A673 (cell line): ENCODE results near the gene PATJ. TPM values are rescaled to one million over a fixed set of nuclear protein-coding genes. Genes with fewer than 3 reads are reported as not detected.

Experiments
- BruUV-seq: library from RNA; stranded (reverse); fragments of 400-500 nt; replicated peaks from 2 replicates; lab custom pipeline; 2021; lab: Mats Ljungman, UMichigan
- CTCF ChIA-PET: fragments of 300-600 bp; sonication (Branson Sonifier 250); formaldehyde crosslinking; loops from one replicate; lab custom pipeline; 2022; ENCODE audit warnings: antibody characterized with exemption; lab: Charles Lee
- POLR2A ChIA-PET: fragments of 300-600 bp; sonication (Branson Sonifier 250); formaldehyde crosslinking; loops from one replicate; lab custom pipeline; 2022; ENCODE audit warnings: antibody characterized with exemption; ENCODE audit not compliant: low non-redundant PET; lab: Charles Lee
- DNase-seq: peaks from one replicate; pipeline ENCODE4 v3.0.0-alpha.2; 2015; ENCODE audit warnings: low spot score
- H3K27ac ChIP-seq: fragments of 200-600 bp; sonication (generic); 2 replicates; pipeline ENCODE4 v1.5.1; 2016; ENCODE audit warnings: mixed run types, low read depth, mild to moderate bottlenecking, mixed read lengths, antibody characterized with exemption, low read length; ENCODE audit not compliant: poor library complexity, severe bottlenecking
- H3K27me3 ChIP-seq: fragments of 200-600 bp; sonication (generic); replicated peaks from 2 replicates; pipeline ENCODE4 v1.6.1; 2017; ENCODE audit warnings: mixed run types, low read depth, mild to moderate bottlenecking, mixed read lengths, antibody characterized with exemption, low read length; ENCODE audit not compliant: insufficient read depth, poor library complexity
- H3K36me3 ChIP-seq: fragments of 200-600 bp; sonication (generic); 2 replicates; pipeline ENCODE4 v1.6.1; 2016; ENCODE audit warnings: mixed run types, mild to moderate bottlenecking, mixed read lengths, antibody characterized with exemption, low read length; ENCODE audit not compliant: insufficient read depth, poor library complexity, severe bottlenecking
- H3K4me1 ChIP-seq: fragments of 200-600 bp; sonication (generic); 2 replicates; pipeline ENCODE4 v1.6.1; 2017; ENCODE audit warnings: mixed run types, mild to moderate bottlenecking, mixed read lengths, antibody characterized with exemption, low read length; ENCODE audit not compliant: insufficient read depth, poor library complexity, severe bottlenecking
- H3K4me3 ChIP-seq: fragments of 200-600 bp; sonication (generic); 2 replicates; pipeline ENCODE4 v1.5.1; 2016; ENCODE audit warnings: low read depth, mixed run types, mild to moderate bottlenecking, mixed read lengths, low read length; ENCODE audit not compliant: poor library complexity, severe bottlenecking
- H3K9me3 ChIP-seq: fragments of 200-600 bp; sonication (generic); 2 replicates; pipeline ENCODE4 v1.6.1; 2016; ENCODE audit warnings: mixed run types, low read depth, mild to moderate bottlenecking, mixed read lengths, antibody characterized with exemption, low read length; ENCODE audit not compliant: poor library complexity, severe bottlenecking
- EZH2 ChIP-seq: fragments of 200-600 bp; sonication (generic); IDR thresholded peaks from 2 replicates; pipeline ENCODE4 v1.6.1; 2017; ENCODE audit warnings: borderline replicate concordance, low read depth, mild to moderate bottlenecking, mixed read lengths, antibody characterized with exemption, low read length; ENCODE audit not compliant: poor library complexity, severe bottlenecking
- intact Hi-C: fragments of 100-400 bp; cut with micrococcal nuclease; formaldehyde crosslinking; loops from one replicate; pipeline ENCODE4 v1.10.0; 2022; ENCODE audit not compliant: unreplicated experiment
- total RNA-seq: library from RNA; stranded (reverse); gene quantifications from 2 replicates; pipeline ENCODE4 v1.2.3, GENCODE V29; 2021
- TF ChIP-seq, protein P1 (sequence below): fragments of 300-800, 200-600 bp; sonication (generic); conservative IDR thresholded peaks from 2 replicates; pipeline ENCODE4 v1.5.1; 2017; ENCODE audit warnings: low read depth, mild to moderate bottlenecking, antibody characterized with exemption, low read length, moderate library complexity, mixed read lengths

Gene PATJ
- total RNA-seq, 1 experiment from 2014 or later = 6.6 TPM

DNA sequence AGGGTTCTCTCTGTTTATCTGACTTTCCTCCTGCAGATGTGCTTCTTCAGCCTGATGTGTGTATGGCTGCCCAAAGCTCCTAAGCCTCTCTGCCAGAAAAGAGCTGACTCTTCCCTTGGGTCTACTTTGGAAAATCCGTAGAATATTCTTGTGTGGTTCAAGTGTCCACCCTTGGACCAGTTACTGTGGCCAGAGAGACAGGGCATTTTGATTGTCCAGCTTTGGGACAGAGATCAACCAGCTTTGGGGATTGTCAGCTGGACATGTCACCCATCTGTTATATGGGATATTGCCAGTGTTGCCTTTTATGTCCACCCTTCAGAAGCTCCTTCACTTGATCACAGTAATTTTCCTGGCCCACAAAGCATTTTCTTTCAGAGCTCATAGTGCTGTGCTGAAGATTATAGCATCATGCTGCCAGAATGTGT, 326.1 kb downstream of the PATJ start:
- H3K4me3 ChIP-seq = no peak overlapping the region
- no peak overlapping the region for H3K27ac ChIP-seq
- H3K9me3 ChIP-seq = no peaks in the 10 kb centered on the region
- no peaks in the 10 kb centered on the region for H3K27me3 ChIP-seq
- H3K4me1 ChIP-seq = peaks cover 5% of the 10 kb centered on the region
- POLR2A ChIA-PET = no interaction called here
- TF ChIP-seq EZH2 = no peak
- TF ChIP-seq, protein P1, sequence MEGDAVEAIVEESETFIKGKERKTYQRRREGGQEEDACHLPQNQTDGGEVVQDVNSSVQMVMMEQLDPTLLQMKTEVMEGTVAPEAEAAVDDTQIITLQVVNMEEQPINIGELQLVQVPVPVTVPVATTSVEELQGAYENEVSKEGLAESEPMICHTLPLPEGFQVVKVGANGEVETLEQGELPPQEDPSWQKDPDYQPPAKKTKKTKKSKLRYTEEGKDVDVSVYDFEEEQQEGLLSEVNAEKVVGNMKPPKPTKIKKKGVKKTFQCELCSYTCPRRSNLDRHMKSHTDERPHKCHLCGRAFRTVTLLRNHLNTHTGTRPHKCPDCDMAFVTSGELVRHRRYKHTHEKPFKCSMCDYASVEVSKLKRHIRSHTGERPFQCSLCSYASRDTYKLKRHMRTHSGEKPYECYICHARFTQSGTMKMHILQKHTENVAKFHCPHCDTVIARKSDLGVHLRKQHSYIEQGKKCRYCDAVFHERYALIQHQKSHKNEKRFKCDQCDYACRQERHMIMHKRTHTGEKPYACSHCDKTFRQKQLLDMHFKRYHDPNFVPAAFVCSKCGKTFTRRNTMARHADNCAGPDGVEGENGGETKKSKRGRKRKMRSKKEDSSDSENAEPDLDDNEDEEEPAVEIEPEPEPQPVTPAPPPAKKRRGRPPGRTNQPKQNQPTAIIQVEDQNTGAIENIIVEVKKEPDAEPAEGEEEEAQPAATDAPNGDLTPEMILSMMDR = no peak
- CTCF ChIA-PET = interaction anchor here (0.5 kb wide), 1 partner anchor 117 kb away, joined by 6 read pairs; no protein-coding TSS in a partner anchor
- intact Hi-C loops = loop anchor here (5.0 kb wide), 1 partner anchor 211 kb away; no protein-coding TSS in a partner anchor
- no TSS peak for BruUV-seq
- DNase-seq = no peak
- no peaks in the 10 kb centered on the region for H3K36me3 ChIP-seq

DNA sequence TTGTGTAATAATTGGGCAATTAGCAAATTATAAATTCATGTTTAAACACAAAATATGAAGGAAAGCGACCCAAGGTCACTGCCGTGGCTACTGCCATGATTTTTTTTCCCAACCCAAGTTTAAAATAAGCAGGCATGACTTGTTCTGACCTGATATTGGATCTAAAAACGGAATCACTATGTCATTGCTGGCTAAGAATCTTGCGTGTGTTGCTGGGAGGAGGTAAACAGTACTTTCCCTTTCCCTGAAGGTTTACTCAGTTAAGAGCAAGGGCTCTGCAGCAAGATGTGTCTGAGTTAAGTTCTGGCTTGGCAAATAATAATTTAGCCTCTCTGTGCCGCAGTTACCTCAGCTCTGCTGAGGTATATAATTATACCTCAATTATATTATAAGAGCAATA, 326.7 kb downstream of the PATJ start:
- CTCF ChIA-PET = interaction anchor here (0.5 kb wide), 1 partner anchor 117 kb away, joined by 6 read pairs; no protein-coding TSS in a partner anchor
- Histone ChIP-seq H3K4me1 (peaks cover 5% of the 10 kb centered on the region), H3K4me3 (no peak overlapping the region), H3K27ac (no peak overlapping the region), H3K36me3 (no peaks in the 10 kb centered on the region), H3K27me3 (no peaks in the 10 kb centered on the region), H3K9me3 (no peaks in the 10 kb centered on the region)
- POLR2A ChIA-PET = no interaction called here
- BruUV-seq = no TSS peak
- no peak for TF ChIP-seq EZH2
- TF ChIP-seq, protein P1 = no peak
- intact Hi-C loops = loop anchor here (5.0 kb wide), 1 partner anchor 212 kb away; no protein-coding TSS in a partner anchor
- no peak for DNase-seq

DNA sequence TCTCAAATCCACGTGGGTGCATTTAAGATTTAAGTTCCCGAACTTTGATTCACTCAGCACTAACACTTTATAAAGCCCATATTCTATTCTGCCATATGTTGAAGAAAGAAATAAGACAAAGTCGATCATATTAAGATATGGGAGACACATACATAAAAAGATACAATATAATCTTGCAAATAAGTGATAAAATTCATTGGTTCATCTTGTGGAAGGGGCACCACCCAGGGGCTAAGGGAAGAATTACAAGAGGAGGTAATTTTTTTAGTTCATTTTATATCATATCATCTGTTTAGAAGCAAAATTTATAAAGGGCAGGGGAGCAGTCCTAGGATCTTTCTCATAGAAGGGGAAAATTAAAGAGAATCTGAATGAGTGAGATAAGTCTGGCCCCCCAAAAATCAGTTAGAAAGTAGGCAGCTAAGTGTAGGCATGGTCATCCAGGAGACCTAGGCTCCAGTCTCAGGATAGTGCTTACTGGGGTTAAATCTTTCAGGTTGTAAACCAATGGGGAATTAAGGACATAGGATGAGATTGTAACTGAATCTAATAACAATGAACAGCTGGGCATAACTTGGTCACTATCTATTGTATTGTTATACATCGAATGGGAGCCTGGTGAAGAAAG, 328.2 kb downstream of the PATJ start:
- Histone ChIP-seq H3K9me3 (no peaks in the 10 kb centered on the region), H3K27ac (no peak overlapping the region), H3K4me1 (no peaks in the 10 kb centered on the region), H3K36me3 (no peaks in the 10 kb centered on the region), H3K27me3 (no peaks in the 10 kb centered on the region), H3K4me3 (no peak overlapping the region)
- ChIA-PET CTCF (interaction anchor here (0.7 kb wide), 1 partner anchor 119 kb away, joined by 3 read pairs; no protein-coding TSS in a partner anchor), POLR2A (no interaction called here)
- no peak for TF ChIP-seq EZH2
- TF ChIP-seq, protein P1 = peak; percentile 87
- DNase-seq = peak; percentile 33
- intact Hi-C loops = loop anchor here (1.0 to 10.0 kb wide), 2 partner anchors 116 to 149 kb away; no protein-coding TSS in a partner anchor
- BruUV-seq = no TSS peak
